C4-2B (cell line): ENCODE data around the gene FOXG1.

Source experiments
- CTCF ChIP-seq: fragments of 450-650 bp; conservative IDR thresholded peaks from 2 replicates; pipeline ENCODE4 v1.5.1; 2017; ENCODE audit warnings: mild to moderate bottlenecking
- ZFX ChIP-seq: fragments of 450-650 bp; IDR thresholded peaks from 2 replicates; pipeline ENCODE4 v1.6.1; 2017

DNA sequence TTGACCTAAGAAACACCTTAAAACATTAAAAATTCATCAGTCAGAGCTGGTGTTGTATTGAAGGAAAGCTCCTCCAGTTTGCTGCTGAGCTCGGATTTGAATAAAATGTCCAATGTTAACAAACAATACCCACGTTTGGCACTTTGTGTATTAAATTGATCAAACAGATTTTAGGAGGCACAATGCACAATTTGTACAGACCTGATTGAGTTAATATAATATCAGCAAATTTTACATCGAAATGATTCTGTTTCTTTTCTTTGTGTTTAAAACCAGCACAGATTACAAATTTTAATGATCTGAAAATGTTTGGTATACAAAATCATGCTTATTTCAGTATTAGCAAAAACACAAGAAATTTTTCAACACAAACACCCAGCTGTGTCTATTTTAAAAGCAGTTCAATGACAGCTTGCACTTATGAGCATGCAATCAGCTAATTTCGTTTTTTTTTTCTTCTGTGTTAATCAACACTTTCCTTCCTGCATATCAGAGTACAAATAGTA, 2.8 kb upstream of the FOXG1 start:
- TF ChIP-seq CTCF (no peak), ZFX (no peak)
